ENCODE results near the gene PAX7.

GRCh38 chr1:18705811-18706210 lies 75.2 kb downstream of the PAX7 start:
- TF ChIP-seq CTCF (IDR thresholded peaks at IDR 0.05), result no peak
- no peak for TF ChIP-seq POLR2A (IDR thresholded peaks at IDR 0.05)
